H9 (cell line): ENCODE data around the gene RAD21L1. TPM values are rescaled to one million over a fixed set of nuclear protein-coding genes. Genes with fewer than 3 reads are reported as not detected.
A peak's percentile ranks its signal among the peaks of the same experiment; 100 is the strongest.

Experiments used
- DNase-seq: peaks from one replicate; pipeline ENCODE4 v3.0.0-alpha.2; 2017
- H2AFZ ChIP-seq: one replicate; pipeline ENCODE4 v1.6.1; 2013; ENCODE audit warnings: mild to moderate bottlenecking, low read length, control low read depth, moderate library complexity
- H2AK5ac ChIP-seq: 2 replicates; pipeline ENCODE4 v1.6.1; 2013; ENCODE audit warnings: low read length, control low read depth, mixed read lengths; ENCODE audit not compliant: insufficient read length
- H2BK120ac ChIP-seq: one replicate; pipeline ENCODE4 v1.6.1; 2013; ENCODE audit warnings: low read depth, mild to moderate bottlenecking, low read length, control low read depth, inconsistent platforms; ENCODE audit not compliant: poor library complexity, severe bottlenecking
- H2BK12ac ChIP-seq: 2 replicates; pipeline ENCODE4 v1.6.1; 2013; ENCODE audit warnings: low read length, control low read depth, mixed read lengths, low read depth; ENCODE audit not compliant: insufficient read length
- H2BK15ac ChIP-seq: 2 replicates; pipeline ENCODE4 v1.6.1; 2013; ENCODE audit warnings: low read depth, low read length, control low read depth
- H2BK20ac ChIP-seq: one replicate; pipeline ENCODE4 v1.6.1; 2013; ENCODE audit warnings: low read depth, mild to moderate bottlenecking, low read length, control low read depth, inconsistent platforms; ENCODE audit not compliant: poor library complexity, severe bottlenecking
- H2BK5ac ChIP-seq: 2 replicates; pipeline ENCODE4 v1.6.1; 2013; ENCODE audit warnings: low read length, control low read depth, mixed read lengths; ENCODE audit not compliant: insufficient read length
- H3K14ac ChIP-seq: 2 replicates; pipeline ENCODE4 v1.6.1; 2013; ENCODE audit warnings: low read length, control low read depth; ENCODE audit not compliant: insufficient read depth
- H3K18ac ChIP-seq: 2 replicates; pipeline ENCODE4 v1.6.1; 2013; ENCODE audit warnings: low read depth, mild to moderate bottlenecking, mixed read lengths, low read length, control low read depth; ENCODE audit not compliant: insufficient read length
- H3K23ac ChIP-seq: 2 replicates; pipeline ENCODE4 v1.6.1; 2013; ENCODE audit warnings: low read length, control low read depth, mixed read lengths, low read depth; ENCODE audit not compliant: insufficient read length
- H3K23me2 ChIP-seq: 2 replicates; pipeline ENCODE4 v1.6.1; 2013; ENCODE audit warnings: low read depth, mild to moderate bottlenecking, mixed read lengths, low read length, control low read depth; ENCODE audit not compliant: insufficient read length, poor library complexity, severe bottlenecking
- H3K27ac ChIP-seq: 2 replicates; pipeline ENCODE4 v1.5.1; 2013; ENCODE audit warnings: low read length, control low read depth, mixed read lengths, low read depth; ENCODE audit not compliant: insufficient read length
- H3K27me3 ChIP-seq: 2 replicates; pipeline ENCODE4 v1.6.1; 2013; ENCODE audit warnings: low read length, control low read depth, inconsistent platforms; ENCODE audit not compliant: insufficient read depth
- H3K4ac ChIP-seq: 2 replicates; pipeline ENCODE4 v1.6.1; 2013; ENCODE audit warnings: low read depth, mild to moderate bottlenecking, control low read depth, inconsistent platforms, low read length, moderate library complexity
- H3K4me1 ChIP-seq: 2 replicates; pipeline ENCODE4 v1.6.1; 2013; ENCODE audit warnings: low read length, control low read depth, inconsistent platforms; ENCODE audit not compliant: insufficient read depth
- H3K4me2 ChIP-seq: 2 replicates; pipeline ENCODE4 v1.6.1; 2013; ENCODE audit warnings: low read length, control low read depth, mixed read lengths; ENCODE audit not compliant: insufficient read length, insufficient read depth
- H3K56ac ChIP-seq: 2 replicates; pipeline ENCODE4 v1.6.1; 2013; ENCODE audit warnings: low read depth, mild to moderate bottlenecking, mixed read lengths, low read length, control low read depth; ENCODE audit not compliant: insufficient read length
- H3K79me1 ChIP-seq: 2 replicates; pipeline ENCODE4 v1.6.1; 2013; ENCODE audit warnings: low read depth, mild to moderate bottlenecking, moderate library complexity, low read length, control low read depth, inconsistent platforms; ENCODE audit not compliant: insufficient read depth, poor library complexity, severe bottlenecking
- H3K79me2 ChIP-seq: 2 replicates; pipeline ENCODE4 v1.6.1; 2013; ENCODE audit warnings: low read length, control low read depth, inconsistent platforms; ENCODE audit not compliant: insufficient read depth
- H3K9ac ChIP-seq: 2 replicates; pipeline ENCODE4 v1.6.1; 2013; ENCODE audit warnings: low read length, control low read depth, mixed read lengths; ENCODE audit not compliant: insufficient read length; ENCODE audit errors: extremely low read depth
- H3K9me3 ChIP-seq: one replicate; pipeline ENCODE4 v1.6.1; 2013; ENCODE audit warnings: low read depth, low read length, inconsistent platforms; ENCODE audit not compliant: control insufficient read depth
- H3T11ph ChIP-seq: one replicate; pipeline ENCODE4 v1.6.1; 2013; ENCODE audit warnings: mild to moderate bottlenecking, low read length, control low read depth, inconsistent platforms
- H4K20me1 ChIP-seq: one replicate; pipeline ENCODE4 v1.6.1; 2013; ENCODE audit not compliant: control insufficient read depth, insufficient read length, insufficient read depth
- H4K5ac ChIP-seq: 2 replicates; pipeline ENCODE4 v1.6.1; 2013; ENCODE audit warnings: low read depth, mild to moderate bottlenecking, mixed read lengths, low read length, control low read depth; ENCODE audit not compliant: insufficient read length
- H4K8ac ChIP-seq: replicated peaks from 2 replicates; pipeline ENCODE4 v1.6.1; 2013; ENCODE audit warnings: low read length, control low read depth, mixed read lengths, low read depth; ENCODE audit not compliant: insufficient read length
- H4K91ac ChIP-seq: 2 replicates; pipeline ENCODE4 v1.6.1; 2013; ENCODE audit warnings: low read depth, mild to moderate bottlenecking, moderate library complexity, mixed read lengths, low read length, control low read depth; ENCODE audit not compliant: insufficient read length
- H3K27ac Mint-ChIP-seq, 3 experiments: 2 replicates in 2 of 3; 3 replicates in 1 of 3; pipeline ENCODE4 v1.8.0; 2020 to 2021; ENCODE audit warnings: mixed read lengths in 3 of 3, mild to moderate bottlenecking in 1 of 3, moderate library complexity in 1 of 3
- H3K27me3 Mint-ChIP-seq: 2 replicates; pipeline ENCODE4 v1.8.0; 2021; ENCODE audit warnings: low read depth, mild to moderate bottlenecking, moderate library complexity, mixed read lengths
- H3K36me3 Mint-ChIP-seq, 3 experiments: 2 replicates in 2 of 3; 3 replicates in 1 of 3; pipeline ENCODE4 v1.8.0; 2020 to 2021; ENCODE audit warnings: low read depth in 3 of 3, mixed read lengths in 3 of 3; ENCODE audit not compliant: insufficient read depth in 1 of 3
- H3K4me1 Mint-ChIP-seq, 2 experiments: 2 replicates each; pipeline ENCODE4 v1.8.0; 2020; ENCODE audit warnings: mixed read lengths in 2 of 2
- H3K4me3 Mint-ChIP-seq, 2 experiments: 2 replicates in 1 of 2; 3 replicates in 1 of 2; pipeline ENCODE4 v1.8.0; 2020 to 2021; ENCODE audit warnings: mild to moderate bottlenecking in 2 of 2, mixed read lengths in 2 of 2, moderate library complexity in 1 of 2
- H3K9me3 Mint-ChIP-seq, 2 experiments: 2 replicates in 1 of 2; 3 replicates in 1 of 2; pipeline ENCODE4 v1.8.0; 2020; ENCODE audit warnings: mild to moderate bottlenecking in 2 of 2, mixed read lengths in 2 of 2, moderate library complexity in 1 of 2
- CTCF ChIP-seq: fragments of 200-600 bp; sonication (generic); conservative IDR thresholded peaks from 3 replicates; pipeline ENCODE4 v1.8.0; 2021; ENCODE audit warnings: antibody characterized with exemption, mild to moderate bottlenecking
- WGBS: extraction: QIAGEN DNeasy Blood & Tissue Kit; methylation state at CpG from one replicate; pipeline ENCODE4 v1.1.7; 2013; ENCODE audit warnings: missing lambda C conversion rate, low lambda C conversion rate, mixed read lengths; ENCODE audit not compliant: insufficient read length; ENCODE audit errors: extremely low coverage; 5-methylcytosine and 5-hydroxymethylcytosine counted together
- total RNA-seq: library from RNA; stranded (reverse); gene quantifications from 2 replicates; pipeline ENCODE4 v1.2.1, GENCODE V29; 2021

Gene RAD21L1
- total RNA-seq, 1 experiment from 2014 or later: not detected

GRCh38 chr20:1281279-1282057, 55.6 kb downstream of the RAD21L1 start:
- Histone ChIP-seq H3K23me2 (no peaks in the 10 kb centered on the region), H3K9me3 (no peaks in the 10 kb centered on the region), H3K27ac (no peak overlapping the region), H4K91ac (no peak overlapping the region), H3K4ac (no peak overlapping the region), H3K79me1 (no peaks in the 10 kb centered on the region), H4K20me1 (peaks cover 2% of the 10 kb centered on the region), H3K9ac (no peak overlapping the region), H2AFZ (no peak overlapping the region), H3K27me3 (no peaks in the 10 kb centered on the region), H3K23ac (no peak overlapping the region), H2BK5ac (no peak overlapping the region), H3K18ac (no peak overlapping the region), H3K79me2 (no peaks in the 10 kb centered on the region), H3K56ac (no peak overlapping the region), H3K14ac (no peak overlapping the region), H4K5ac (no peak overlapping the region), H2BK120ac (no peak overlapping the region), H3K4me2 (no peak overlapping the region), H3T11ph (no peak overlapping the region), H3K4me1 (no peaks in the 10 kb centered on the region), H2BK20ac (no peak overlapping the region), H2BK15ac (no peak overlapping the region), H4K8ac (no peak overlapping the region), H2AK5ac (no peak overlapping the region), H2BK12ac (no peak overlapping the region)
- no CpG with 5 or more reads among the region's 7 CpGs for WGBS
- TF ChIP-seq CTCF: no peak
- Mint-ChIP-seq H3K4me1 (peaks cover 2 to 8% of the 10 kb centered on the region in 2 experiments; a peak in 3 of 4 replicates), H3K4me3 (no peak overlapping the region), H3K27me3 (peaks cover 1% of the 10 kb centered on the region), H3K36me3 (no peaks in the 10 kb centered on the region), H3K27ac (0 out of 7 replicates have a peak overlapping the region, but pooled peaks of 1 of the 3 experiments have one; percentile 16), H3K9me3 (no peaks in the 10 kb centered on the region)
- DNase-seq: peak; percentile 10
